ENCODE results near the gene SAMD11. TPM values are rescaled to one million over a fixed set of nuclear protein-coding genes. Genes with fewer than 3 reads are reported as not detected.

The SAMD11 gene
- total RNA-seq, 1 donor from 2014 or later = 6.1 TPM

DNA sequence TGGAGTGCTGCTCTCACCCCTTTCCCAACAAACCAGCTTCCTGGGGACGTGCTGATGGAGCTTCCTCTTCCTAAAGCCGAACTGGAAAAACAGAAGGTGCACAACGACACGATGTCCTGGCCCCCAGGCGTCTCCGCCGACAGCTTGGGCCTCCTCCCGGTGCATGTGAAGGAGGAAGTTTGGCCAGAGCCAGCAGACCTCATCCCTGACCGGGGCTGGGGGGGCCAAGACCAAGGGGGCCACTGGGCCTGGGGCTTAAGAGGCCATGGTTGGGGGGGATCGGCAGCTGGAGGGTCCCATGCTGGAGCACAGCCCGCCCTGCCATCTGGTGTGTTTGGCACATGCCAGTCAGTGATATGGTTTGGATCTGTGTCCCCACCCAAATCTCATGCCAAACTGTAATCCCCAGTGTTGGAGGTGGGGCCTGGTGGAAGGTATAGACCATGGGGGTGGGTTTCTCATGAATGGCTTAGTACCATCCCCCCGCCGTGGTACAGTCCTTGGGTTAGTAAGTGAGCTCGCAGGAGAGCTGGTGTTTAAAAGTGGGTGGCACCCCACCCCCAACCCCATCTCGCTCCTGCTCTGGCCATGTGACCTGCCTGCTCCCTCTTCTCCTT lies 69.8 kb downstream of the SAMD11 start:
- no peak for DNase-seq

Small RNAs within 50 kb of the gene (small RNA-seq; reads per million reads assigned to genes)
- gene AL645608.4 (ENCODE audit: low replicate concordance) = not detected

Other genes starting within 250 kb of the SAMD11 start
- not detected for gene OR4F16, start 237.3 kb upstream of the SAMD11 start, total RNA-seq
- gene NOC2L, start 35.3 kb downstream of the SAMD11 start, total RNA-seq = 56.0 TPM
- 7.5 TPM for gene KLHL17, start 36.7 kb downstream of the SAMD11 start, total RNA-seq
- 6.3 TPM for gene PLEKHN1, start 42.6 kb downstream of the SAMD11 start, total RNA-seq
- 38.4 TPM for gene PERM1, start 58.2 kb downstream of the SAMD11 start, total RNA-seq
- gene HES4, start 76.2 kb downstream of the SAMD11 start, total RNA-seq = 21.2 TPM
- 8.0 TPM for gene ISG15, start 89.6 kb downstream of the SAMD11 start, total RNA-seq
- 57.2 TPM for gene AGRN, start 96.2 kb downstream of the SAMD11 start, total RNA-seq
- gene RNF223, start 150.4 kb downstream of the SAMD11 start, total RNA-seq = 0.62 TPM
- gene C1orf159, start 192.2 kb downstream of the SAMD11 start, total RNA-seq = 3.8 TPM
- 0.41 TPM for gene TTLL10, start 250.0 kb downstream of the SAMD11 start, total RNA-seq

Data from tongue (tissue), 3 donors.